Adrenal gland (tissue), 5 donors: ENCODE results near the gene GRIK1.

Experiments
- CTCF ChIP-seq, 6 experiments: fragments of 450-650 bp in 4 of 6; fragments of 200-600 bp in 2 of 6; sonication (generic) in 1 of 6; IDR thresholded peaks; 1 replicate in 5 of 6; 2 replicates in 1 of 6; pipeline versions ENCODE4 v1.5.1 to v1.8.0; 2016 to 2021; ENCODE audit warnings: antibody characterized with exemption in 6 of 6, mild to moderate bottlenecking in 2 of 6, moderate library complexity in 1 of 6
- POLR2A ChIP-seq, 2 donors: fragments of 450-650 bp; IDR thresholded peaks; one replicate each; pipeline ENCODE4 v1.6.1; 2017; ENCODE audit warnings: antibody characterized with exemption in 2 of 2, mild to moderate bottlenecking in 2 of 2, moderate library complexity in 1 of 2
- donor health status: DM: no; HTN: no; CAD: no.

- TF ChIP-seq CTCF (IDR thresholded peaks at IDR 0.05) (no peak), POLR2A (IDR thresholded peaks at IDR 0.05) (no peak)
Measured at GRCh38 chr21:29624776-29625175, 315.0 kb downstream of the GRIK1 start.
